Measurements from ENCODE around the gene BRPF3.

DNA sequence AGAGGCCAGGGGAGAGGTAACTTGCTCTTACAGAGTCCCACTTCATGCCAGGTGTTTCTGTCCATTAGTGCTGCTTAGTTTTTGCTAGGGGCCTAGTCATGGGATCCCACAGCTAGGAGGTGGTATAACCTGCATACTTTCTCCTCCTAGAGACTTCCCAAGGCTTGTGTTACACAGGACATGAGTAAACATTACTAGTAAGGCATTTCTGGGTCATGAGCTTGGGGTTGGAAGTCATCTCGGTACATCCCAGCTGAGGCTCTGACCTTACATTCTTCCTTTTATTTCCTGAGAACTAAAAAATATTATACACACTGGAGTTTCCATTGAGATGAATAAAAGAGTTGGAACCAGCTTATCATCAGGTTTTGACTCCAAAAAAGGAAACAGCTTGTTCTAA lies 52.4 kb downstream of the BRPF3 start:
- TF ChIP-seq, protein P1, sequence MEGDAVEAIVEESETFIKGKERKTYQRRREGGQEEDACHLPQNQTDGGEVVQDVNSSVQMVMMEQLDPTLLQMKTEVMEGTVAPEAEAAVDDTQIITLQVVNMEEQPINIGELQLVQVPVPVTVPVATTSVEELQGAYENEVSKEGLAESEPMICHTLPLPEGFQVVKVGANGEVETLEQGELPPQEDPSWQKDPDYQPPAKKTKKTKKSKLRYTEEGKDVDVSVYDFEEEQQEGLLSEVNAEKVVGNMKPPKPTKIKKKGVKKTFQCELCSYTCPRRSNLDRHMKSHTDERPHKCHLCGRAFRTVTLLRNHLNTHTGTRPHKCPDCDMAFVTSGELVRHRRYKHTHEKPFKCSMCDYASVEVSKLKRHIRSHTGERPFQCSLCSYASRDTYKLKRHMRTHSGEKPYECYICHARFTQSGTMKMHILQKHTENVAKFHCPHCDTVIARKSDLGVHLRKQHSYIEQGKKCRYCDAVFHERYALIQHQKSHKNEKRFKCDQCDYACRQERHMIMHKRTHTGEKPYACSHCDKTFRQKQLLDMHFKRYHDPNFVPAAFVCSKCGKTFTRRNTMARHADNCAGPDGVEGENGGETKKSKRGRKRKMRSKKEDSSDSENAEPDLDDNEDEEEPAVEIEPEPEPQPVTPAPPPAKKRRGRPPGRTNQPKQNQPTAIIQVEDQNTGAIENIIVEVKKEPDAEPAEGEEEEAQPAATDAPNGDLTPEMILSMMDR (IDR thresholded peaks at IDR 0.05): no peak
- TF ChIP-seq POLR2A (IDR thresholded peaks at IDR 0.05): no peak
